AG08395 (cell line): ENCODE results near the gene ZSWIM6.

ENCODE experiments used
- DNase-seq: peaks from one replicate; pipeline ENCODE4 v3.0.0; 2012; ENCODE audit warnings: mixed read lengths, low spot score

Gene ZSWIM6

DNA sequence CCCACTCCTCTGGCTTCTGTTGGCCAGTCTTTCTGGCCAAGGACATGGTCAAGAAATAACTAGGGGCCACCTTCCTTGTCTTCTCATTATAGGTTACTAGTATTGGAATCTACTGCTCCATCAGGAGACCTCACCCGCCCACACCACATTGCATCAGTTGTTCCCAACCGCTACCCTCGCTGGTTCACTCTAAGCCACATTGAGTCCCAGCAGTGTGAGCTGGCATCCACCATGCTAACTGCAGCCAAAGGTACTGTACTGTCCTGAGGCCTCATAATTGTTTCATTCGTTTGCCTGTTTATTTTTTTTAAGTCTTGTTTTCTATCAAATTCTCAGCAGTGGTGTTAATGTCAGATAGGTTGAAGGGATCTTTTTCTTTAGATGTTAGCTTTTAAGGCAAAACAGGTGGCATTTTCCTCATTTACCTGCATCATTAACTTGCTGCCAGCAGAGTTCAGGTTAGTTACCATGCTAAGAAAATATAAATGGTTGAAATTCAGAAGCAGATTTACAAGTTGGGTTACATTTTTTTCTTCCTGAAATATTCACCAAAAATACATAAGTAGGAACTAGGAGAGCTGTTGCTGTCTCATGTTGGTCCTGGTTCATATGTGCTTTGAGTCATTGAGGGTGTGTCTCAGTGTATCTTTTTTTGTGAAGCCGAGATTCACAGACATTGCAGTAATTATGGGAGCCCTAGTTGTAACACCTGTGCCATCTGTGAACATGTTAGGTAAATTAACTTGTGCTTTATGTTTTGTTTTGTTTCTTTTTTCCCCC lies 206.9 kb downstream of the ZSWIM6 start:
- DNase-seq: no peak

DNA sequence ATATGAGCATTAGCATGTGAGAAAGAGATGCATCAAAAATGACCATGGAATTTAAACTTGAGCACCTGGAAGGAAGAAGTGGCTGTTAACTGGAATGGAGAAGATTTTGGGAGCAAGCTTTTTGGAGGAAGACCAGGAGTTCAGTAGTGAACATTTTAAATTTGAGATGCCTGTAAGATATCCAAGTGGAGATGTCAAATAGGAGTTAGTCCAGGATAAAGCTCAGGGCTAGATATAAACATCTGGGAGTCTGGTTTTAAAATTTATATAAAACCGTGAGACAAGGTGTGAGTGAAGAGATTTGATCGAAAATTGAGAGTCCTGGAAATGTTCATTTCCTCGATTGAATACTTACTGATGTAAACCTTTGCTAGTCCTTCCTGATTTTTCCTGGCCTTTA lies 217.5 kb downstream of the ZSWIM6 start:
- DNase-seq: no peak

DNA sequence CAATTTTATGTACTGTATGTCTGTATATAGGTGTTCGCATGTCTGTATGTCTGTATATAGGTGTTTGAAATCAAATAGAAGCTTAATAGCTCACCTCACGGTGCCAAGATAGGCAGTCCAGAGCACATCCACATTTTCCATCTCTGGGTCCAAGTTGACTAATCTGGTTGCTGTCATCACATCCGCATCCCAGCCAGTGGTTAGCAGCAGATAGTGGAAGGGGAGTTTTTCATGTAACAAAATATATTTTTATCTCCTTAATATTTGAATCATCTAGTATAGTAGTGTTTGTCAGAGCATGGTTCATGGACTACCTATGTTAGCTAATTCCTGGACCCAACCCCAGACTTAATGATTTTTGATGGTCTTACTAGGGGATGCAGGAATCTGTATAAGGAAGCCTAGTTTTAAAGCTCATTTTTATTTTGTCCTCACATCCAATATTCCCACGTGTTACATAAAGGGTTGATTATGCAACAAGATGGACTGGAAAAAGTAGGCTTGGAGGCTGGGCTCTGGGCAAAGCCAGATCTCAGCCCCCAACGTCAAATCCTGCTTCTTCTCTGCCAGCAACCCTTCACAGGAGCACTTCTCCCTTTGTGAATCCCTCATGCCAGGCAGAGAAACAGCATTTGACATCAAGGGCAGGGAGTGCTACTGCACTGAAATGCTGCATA lies 219.7 kb downstream of the ZSWIM6 start:
- no peak for DNase-seq

DNA sequence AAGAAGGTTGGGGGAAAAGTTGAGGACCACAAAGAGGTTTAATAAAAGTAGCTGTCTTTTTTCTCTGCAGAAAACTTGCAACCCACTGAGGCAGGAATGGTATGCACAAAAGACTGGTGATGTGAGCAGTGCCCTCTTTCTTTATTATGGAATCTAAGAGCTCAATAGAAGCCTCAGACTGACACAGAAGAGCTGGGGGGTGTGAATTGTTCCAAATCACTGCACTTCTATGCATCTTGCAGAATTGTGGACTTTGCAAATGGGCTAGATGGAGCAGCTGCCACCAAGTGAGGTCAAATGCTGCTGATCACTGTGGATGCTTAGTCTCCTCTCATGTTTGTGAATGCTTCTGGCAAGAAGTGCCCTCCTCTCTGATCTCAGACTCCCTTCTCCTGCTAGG lies 227.1 kb downstream of the ZSWIM6 start:
- DNase-seq: no peak

DNA sequence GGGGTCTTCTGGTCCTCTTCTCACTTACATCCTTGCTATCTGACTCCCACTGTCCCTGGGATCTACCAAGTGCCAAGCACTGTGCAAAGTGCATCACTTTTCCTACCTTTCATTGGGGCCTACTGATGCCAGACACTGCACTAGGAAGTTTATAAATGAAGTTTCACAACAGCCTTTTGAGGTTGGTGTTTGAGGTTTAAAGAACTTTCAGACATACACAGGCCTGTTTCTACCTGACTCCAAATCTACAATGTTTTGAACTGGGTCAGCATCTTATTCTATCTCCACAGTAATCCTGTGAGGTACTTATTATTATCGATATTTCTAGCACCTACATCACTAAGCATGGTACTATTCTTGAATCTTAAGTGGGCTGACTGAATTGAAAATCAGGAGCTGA lies 227.7 kb downstream of the ZSWIM6 start:
- DNase-seq: no peak

DNA sequence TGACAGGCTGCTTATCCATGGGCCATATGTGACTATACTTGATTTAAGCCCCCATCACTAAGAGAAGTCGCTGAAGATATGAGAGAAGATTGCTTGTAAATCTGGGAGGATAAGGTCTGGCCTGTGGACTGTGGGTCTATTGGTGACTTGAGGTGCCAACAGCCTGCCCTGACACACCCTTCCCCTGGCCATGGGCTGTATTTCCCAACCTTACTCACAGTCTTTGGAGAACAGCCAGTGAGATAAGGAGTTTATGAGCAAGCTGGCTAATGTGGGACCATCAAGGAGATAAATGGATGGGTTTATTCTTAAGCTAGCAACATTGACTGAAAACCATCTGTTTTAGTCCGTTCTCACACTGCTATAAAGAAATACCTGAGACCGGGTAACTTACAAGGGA lies 231.3 kb downstream of the ZSWIM6 start:
- DNase-seq: no peak

DNA sequence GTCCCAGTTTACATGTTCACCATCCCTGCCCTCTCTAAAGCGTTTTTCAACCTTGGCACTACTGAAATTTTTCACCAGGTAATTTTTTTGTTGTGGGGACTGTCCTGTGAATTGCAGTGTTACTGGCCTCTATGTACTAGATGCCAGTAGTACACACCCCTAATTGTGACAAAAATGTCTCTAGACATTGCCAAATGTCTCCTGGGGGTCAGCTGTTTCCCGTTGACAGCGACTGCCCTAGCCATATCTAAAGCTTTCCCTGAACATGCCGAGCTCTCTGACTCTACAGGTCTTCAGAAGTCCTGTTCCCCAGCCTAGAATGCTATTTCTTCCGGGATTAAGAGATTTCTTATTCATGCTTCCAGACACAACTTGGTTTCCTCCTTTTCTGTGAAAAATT lies 235.3 kb downstream of the ZSWIM6 start:
- DNase-seq: no peak

DNA sequence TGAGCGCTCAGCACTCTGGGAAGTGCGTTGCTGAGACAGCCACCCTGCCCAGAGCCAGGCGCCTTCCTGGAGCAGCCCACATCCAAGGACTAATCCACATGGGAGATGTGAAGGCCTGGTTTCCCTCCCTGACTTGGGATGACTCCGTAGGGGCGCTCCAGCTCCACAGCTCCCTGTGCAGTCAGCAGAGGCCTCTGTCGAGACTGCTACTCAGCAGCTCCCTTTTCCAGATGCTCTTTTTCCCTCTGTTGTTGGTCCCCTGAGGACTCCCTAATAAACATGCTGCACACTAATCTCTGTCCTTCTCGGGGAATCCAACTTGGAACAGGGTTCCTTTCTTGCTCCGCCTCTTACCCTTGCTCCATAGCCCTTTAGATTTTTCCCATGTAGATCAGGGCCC lies 237.3 kb downstream of the ZSWIM6 start:
- no peak for DNase-seq

DNA sequence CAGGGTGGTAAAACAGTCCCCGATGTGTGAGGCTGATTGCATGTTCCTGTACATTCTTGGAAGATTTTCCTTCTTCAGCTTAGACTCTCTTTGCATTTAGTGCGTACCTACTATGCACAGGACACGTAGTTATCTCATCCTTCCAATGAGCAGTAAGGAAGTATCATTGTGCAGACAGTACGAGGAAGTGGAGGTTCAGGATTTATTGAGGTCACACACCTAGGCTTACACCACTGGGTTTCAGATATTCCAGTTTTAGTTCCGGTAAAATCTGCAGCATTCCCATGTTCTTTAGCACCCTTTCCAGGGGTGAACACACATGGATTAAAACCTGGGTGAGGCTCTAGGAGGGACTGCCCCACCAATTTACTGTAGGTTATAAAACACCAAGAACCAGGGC lies 238.7 kb downstream of the ZSWIM6 start:
- DNase-seq: no peak

DNA sequence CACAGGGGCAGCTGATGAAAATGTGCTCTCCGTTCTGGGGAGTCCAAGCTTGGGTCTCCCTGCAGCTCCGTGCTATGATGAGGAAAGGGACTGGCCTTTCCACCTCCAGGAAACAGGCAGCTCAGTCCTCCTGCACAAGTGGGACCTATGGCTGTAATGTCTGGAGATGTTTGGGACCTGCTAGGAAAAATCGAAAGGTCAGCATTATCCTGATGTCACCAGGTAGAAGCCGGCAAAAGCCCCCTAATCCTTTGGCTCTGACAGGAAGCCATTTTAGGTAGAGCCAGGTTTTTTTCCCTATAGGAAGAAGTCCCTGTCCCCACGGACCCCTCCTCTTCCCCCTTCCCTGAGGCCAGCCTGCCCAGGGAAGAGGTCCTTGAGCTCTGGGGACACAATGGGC lies 240.9 kb downstream of the ZSWIM6 start:
- no peak for DNase-seq

DNA sequence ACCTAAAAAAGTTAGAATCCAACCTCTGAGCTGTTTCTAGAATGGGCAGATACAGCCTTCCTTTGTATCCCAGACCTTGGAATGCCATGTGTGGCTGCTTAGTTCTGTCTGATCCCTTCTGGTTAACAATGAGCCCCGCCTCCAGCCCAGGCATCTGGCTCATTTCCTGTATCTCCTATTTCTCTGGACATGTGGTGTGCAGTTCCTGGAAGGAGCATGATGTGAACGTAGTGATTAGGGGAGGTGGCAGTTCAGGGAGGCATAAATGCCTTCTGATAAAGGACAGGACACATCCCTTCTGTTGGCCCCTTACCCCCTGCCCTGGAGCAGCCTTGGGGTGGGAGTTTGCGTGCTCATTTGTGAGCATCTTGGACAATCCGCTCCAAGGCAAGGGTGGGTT lies 243.0 kb downstream of the ZSWIM6 start:
- DNase-seq: peak; percentile 89

DNA sequence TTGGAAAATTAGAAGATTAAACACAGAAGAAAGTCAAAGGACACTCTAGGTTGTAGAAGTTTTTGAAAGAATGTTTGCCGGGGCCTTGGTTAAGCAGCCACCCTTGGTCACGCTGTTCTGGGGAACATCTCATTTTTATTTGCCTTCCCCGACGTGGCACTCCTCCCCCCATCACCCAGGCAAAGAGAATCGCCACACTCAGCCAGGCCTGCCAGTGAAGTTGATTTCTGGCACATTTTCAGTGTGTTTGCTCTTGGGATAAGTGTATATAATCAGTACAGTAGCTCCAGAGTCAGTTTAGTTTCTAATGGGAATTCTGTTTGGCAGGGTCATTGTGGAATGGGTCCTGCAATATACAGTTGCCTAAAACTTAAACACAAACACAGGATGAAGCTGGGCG lies 243.5 kb downstream of the ZSWIM6 start:
- DNase-seq: no peak

DNA sequence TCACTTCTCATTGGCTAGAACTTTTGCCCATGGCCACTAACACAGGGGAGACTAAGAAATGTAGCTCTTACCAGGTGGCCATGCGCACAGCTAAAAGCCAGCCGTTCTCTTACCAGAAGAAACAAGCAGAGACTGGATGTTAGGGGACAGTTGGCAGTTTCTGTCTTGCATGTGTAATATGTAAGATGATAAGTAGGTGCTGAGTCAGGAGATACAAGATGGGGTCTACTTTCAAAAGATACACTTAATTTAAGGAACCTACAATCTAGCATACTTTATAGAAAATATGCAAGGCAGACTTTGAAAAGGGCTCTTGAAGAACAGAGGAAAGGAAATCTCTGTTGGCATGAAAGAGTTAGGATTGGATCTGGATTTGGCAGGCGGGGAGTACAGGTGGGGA lies 244.5 kb downstream of the ZSWIM6 start:
- DNase-seq: no peak

DNA sequence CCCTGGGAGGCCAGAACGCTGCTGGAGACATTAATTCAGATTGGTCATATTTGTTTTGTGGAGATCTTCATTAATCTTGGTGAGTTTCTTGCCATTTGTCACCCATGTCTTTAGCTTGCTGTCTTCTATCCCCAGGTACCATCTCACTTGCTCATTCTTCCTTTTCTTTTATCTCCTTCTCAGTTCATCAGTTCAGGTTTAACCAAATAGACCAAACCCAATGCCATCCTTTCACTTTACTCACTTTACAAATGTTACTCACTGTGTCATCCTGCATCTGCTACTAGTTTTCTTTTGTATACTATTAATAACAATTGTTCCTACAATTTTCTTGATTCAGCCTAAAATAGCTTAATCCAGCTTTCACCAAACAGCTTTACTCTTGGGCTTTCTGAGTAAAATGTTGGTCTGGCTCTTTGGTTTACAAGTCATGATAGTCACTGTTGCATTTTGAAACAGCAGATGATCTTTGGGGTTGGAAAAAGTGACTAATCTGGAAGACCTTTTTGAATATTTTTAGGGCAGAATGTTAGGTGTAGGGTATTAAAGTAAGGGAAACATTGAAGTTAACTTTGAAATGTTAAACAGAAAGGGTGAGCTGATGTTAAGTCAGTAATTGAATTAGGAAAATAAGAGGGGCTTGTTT lies 246.9 kb downstream of the ZSWIM6 start:
- DNase-seq: no peak

DNA sequence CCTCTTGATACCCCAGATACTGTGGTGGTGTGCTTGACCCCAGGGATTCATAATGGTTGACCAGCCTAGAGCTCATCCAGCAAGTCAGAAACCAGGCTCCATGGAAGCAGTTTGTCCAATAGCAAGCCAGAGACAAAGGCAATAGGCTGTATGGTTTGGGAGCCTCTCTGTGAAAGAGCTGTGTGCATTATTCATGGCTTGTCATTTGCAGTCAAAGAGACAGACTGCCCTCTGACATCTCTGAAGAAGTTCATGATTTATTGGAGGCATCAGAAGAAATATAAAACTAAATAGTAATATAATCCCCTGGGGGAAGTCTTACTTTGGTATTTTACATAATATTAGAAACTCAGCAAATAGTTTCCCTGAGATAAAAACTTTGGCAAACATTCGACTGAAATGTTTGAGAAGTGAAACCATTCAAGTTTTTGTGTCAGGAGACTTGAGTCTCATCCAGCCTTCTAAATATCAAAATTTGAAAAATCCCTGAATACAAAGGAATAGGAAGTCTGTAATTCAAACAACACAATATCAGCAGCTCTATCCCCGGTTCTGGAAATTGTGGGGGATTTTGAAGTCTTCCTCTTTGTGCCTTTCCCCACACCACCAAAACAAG lies 250.3 kb downstream of the ZSWIM6 start:
- DNase-seq: no peak

DNA sequence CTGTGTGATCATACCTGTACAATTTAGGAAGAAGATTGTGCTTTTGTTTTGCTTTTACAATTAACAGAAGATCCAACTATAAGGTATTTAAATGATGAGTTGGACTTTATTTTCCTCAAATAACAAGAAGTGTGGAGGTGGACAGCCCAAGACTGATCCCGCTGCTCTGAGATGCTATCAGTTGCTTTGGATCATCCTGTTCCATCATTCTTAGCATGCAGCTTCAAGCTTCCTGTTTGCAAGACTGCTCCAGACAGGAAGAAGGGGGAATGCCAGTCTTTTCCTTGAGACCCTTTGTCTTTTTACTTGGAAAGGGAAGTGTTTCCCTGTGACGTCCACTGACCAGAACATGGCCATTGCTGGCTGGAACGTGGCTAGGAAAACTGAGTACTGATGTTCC lies 250.8 kb downstream of the ZSWIM6 start:
- DNase-seq: no peak

DNA sequence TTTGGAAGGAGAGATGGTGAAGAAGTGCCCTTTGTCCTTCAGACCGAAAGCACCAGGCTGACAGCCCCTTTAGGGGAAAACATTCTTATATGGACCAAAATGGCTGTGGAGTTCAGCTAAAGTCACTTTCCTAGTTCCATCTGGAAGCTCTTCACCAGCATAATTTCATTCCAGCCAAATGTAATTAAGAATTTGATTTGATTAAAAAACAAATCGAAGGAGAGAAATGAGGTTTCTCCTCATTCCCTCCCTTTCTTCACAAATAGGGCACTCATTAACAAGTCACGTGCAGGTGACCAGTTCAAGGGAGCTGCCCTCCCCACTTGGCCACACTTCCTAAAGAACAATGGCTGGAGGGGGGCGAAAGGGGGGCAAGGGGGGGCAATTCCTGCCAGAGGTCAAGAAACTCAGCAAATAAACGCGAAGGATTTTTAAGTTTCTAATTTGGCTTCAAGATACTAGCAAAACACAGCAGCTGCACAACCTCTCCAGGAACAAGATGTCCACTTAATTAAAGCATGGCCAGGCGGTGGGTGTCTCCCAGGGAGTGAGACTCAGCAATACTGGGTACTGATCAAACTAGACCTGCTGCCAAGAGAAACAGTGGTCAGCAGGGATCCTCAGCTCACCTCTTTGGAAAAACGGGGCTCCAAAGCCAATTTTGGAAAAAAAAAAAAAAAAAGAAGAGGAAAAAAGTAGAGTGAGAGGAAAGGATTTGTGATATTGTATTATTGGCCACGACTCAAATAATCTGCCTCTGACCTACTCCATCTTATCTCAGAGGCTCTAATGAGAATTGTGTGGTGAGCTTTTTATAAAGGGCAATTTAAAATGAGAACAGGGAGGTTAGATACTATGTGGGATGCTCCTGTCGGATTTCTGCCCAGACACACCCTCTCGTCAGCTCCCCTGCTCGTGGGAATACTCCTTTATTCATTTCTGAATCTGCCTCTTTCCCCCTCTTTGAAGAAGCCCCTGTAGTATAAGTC lies 254.3 kb downstream of the ZSWIM6 start:
- DNase-seq: no peak

DNA sequence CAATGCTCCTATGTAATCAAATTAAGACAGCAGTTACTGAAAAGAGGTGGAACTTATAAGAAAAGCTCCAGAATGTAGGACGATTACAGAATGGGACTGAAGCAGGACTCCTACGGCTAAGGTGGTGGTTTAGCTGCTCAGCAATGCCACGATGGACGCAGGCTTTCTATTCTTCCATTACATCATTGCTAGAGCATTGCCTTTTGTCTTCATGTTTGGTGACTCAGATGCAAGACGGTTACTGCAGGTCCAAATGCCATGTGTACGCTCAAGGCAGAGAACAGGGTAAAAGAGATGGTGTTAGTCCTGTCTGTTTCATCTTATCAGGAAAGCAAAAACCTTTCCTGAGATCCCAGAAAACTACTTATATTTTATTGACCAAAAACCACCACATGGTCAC lies 255.1 kb downstream of the ZSWIM6 start:
- no peak for DNase-seq

DNA sequence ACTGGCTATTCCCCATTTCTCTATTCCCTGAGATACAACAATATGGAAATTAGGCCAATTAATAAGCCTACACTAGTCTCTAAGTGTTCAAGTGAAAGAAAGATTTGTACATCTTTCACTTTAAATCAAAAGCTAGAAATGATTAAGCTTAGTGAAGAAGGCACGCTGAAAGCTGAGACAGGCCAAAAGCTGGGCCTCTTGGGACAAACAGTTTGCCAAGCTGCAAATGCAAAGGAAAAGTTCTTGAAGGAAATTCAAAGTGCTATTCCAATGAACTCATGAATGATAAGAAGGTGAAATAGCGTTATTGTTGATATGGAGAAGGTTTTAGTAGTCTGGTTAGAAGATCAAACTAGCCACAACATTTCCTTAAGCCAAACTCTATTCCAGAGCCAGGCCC lies 256.2 kb downstream of the ZSWIM6 start:
- no peak for DNase-seq

DNA sequence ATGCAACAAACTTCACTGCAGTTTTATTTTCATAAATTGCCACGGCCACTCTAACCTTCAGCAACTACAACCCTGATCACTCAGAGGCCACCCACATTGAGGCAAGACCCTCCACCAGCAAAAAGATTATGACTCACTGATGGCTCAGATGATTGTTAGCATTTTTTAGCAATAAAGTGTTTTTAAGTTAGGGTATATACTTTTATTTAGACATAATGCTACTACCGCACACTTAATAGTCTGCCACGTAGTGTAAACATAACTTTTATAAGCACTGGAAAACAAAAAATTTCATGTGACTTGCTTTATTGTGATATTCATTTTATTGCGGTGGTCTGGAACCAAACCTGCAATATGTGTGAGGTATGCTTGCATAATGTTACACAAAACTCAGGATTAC lies 257.9 kb downstream of the ZSWIM6 start:
- DNase-seq: no peak

DNA sequence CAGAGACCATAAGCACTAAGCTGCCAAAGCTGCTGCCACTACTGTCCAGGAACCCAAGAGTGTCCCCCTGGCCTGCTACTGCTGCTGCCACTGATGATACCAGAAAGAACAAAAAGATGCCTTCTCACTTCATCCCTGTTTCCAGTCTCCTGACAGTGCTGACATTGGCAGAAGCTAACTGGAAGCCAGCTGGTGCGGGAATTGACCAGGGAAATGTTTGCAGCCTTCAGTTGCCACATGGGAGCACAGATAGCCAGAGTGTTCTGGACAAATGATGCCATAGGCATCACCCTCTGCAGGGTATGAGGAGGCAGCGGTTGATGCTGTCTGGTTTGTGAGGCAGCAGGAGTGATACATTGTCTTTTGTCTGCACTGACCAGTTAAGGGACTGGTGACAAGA lies 258.4 kb downstream of the ZSWIM6 start:
- no peak for DNase-seq

DNA sequence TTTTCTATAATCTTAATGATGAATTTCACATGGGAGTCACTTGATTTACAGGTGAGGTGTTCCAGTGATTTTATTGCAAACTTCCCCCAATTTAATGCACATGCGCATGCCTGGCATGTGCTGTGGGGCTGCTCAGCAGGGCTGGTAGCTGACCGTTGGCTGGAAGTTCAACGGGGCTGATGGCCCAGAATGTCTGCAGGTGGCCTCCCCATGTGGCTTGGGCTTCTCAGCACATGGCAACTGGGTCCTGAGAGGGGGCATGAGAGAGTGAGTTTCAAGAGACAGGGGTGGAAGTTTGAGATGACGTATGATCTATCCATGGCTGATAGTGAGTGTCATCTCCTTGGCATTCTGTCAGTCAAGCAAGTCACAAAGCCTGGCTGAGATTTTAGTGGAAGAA lies 259.8 kb downstream of the ZSWIM6 start:
- DNase-seq: no peak
